NK-92 treated with Interleukin-12 subunit alpha and Interleukin-12 subunit beta, amount 100 ng/mL, for 24 hours (cell line): Measurements from ENCODE around the gene PDIA4.
"Not testable (repeated sequence)": the region's sequence is repeated elsewhere in the genome, so short reads cannot be mapped to it uniquely, and the experiment has no call there.

ENCODE experiments used
- DNase-seq: peaks from one replicate; lab custom pipeline; 2025; lab: John Stamatoyannopoulos, UW

PDIA4 gene

DNA sequence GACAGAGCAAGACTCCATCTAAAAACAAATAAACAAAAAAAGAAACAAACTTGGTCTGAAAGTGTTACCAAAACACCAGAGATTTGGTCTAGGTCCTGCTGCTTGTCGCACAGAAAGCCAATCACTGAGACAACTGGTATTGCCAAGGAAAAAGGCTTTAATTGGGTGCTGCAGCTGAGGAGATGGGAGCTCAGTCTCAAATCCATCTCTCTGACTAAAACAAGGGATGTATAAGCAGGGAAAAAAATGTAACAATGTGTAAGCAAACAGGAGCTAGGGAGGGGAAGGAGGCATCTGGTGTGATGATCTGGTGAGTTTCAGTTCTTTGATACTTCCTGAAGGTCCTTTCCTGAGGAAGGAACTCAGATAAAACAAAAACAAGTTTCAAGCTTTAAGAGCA, 8.4 kb upstream of the PDIA4 start:
- no peak for DNase-seq

DNA sequence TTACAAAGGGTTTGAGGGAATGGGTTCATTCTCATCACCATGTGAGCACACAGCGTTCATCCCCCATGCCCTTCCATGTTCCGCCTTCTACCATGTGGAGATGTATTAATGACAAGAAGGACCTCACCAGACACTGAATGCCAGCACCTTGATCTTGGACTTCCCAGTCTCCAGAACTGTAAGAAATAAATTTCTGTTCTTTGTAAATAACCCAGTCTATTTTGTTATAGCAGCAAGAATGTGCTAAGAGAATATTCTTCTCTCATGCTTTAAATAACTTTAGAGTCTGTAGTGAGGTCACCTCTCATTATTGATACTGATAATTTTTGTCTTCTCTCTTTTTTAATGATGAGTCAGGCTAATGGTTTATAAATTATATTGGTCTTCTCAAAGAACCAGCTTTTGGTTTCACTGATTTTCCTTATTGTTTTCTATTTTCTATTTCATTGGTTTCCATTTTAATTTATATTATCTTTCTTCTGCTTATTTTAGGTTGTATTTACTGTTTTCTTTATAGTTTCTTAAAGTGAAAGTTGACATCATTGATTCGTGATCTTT, 3.1 kb upstream of the PDIA4 start:
- DNase-seq = no peak

DNA sequence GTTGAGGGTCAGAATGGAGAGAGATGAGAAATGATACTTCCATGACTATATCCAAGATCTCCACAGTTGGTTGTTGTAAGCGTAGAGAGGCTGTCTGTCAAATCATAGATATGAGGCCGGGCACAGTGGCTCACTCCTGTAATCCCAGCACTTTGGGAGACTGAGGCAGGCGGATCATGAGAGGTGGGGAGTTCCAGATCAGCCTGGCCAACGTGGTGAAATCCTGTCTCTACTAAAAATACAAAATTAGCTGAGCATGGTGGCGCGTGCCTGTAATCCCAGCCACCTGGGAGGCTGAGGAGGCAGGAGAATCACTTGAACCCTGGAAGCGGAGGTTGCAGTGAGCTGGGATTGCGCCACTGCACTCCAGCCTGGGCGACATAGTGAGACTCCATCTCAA, 2.1 kb upstream of the PDIA4 start:
- DNase-seq = not testable (repeated sequence)

DNA sequence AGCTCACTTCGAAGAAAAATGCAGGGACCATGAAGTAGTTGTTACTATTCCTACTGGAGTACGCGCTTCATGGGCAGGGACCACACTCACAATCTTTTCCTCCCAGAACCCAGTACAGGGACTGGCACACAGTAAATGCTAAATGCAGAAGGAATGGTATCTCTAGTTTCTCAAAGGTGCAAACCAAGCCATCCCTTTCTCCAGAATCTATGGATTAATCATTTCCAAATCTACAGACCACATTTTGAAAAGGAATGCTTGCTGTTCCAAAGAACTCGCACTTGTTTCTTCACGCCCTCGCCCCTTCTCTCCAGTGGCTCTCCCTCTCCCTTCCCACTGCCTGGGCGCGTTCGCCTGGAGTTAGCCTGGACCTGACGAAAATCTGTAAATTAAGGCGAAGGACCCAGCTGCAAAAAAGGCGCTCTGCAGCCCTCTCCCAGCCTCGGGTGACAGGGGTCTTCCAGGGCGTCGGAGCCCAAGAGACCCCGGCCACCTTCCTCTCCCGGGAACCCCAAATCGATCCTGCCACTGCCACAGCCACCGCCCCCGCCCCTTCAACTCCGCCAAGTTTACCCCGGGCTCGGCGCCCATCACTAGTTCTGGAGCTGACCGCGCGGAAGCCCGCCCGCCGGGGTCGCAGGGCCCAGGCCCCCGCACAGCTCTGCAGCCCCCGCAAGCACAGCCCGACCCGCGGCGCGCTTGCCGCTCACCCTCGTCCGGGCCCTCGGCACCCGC, 527 bp downstream of the PDIA4 start:
- no peak for DNase-seq

DNA sequence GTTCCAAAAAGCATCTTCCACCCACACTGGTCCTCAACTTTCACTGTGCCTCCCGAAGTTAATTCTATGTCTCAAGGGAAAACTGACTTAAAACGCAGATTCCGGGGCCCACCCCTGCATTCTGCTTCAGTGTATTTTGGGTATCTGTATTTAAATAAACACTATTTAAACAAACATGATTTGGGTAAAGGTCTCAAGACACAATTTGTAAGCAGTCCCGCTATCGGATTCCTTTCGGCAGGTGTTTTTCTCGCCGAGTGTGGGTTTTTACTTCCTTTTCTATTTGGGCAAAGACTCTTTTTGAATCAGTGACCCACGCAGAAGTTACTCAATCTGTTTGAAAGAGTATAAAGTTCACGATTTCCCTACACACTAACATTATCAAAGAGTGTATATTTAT, 1.2 kb downstream of the PDIA4 start:
- no peak for DNase-seq

DNA sequence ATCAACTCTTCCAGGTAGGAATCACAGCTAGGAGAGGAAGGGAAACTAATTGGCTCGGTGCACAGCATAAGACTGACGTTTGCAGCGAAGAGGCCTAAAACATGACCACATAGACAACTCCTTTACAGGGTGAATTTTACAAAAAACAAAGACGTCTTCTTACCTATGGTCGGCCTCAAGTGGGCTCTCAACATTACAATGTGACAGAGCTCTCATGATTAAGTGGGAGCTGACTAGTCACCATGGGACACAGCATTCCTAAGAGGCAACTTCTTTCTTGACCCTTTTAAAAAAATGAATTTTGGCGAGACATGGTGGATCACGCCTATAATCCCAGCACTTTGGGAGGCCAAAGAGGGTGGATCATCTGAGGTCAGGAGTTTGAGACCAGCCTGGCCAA, 4.6 kb downstream of the PDIA4 start:
- no peak for DNase-seq

DNA sequence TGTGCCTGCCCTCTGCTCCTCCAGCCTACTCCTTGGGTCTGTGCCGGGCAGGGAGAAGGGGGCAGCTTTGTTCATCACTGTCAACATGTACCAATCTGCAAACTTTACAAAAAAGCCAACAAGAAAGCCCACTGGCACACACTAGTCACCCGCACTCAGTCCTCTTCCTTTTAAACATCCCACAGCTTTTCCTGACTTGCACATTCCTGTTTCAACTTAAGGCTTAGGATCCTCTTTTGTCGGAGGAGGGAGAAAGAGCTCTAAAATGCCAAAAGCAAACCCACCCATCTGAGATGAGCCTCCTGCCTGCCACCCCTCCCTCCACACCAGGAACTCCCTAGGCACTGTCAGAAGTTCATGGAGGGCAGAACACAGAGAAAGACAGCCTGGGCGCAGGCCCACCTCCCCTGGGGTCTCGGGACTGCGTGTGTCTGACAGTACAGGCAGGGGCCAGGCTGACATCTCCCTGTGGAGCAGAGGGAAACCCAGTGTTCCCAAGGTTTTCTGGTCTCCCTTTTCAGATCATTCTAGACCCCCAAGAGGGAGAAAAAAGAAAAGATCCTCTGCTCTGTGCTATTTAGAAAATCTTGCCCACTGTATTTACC, 5.4 kb downstream of the PDIA4 start:
- DNase-seq = no peak

DNA sequence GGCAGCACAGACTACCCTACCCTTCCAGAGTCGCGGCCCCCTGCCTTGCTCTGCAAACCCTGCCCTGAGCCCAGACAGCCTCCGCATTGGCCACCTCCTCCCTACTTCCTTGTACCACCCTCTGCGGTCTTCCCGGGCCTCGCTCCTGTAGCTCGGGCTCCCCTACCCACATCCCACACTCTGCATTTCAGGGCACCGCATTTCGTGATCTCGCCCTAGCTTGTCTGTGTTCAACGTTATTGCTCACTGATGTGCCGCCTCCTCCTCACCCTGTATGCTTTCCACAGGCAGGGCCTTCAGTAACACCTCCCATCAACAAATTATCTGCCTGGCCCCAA, 6.6 kb downstream of the PDIA4 start:
- no peak for DNase-seq

DNA sequence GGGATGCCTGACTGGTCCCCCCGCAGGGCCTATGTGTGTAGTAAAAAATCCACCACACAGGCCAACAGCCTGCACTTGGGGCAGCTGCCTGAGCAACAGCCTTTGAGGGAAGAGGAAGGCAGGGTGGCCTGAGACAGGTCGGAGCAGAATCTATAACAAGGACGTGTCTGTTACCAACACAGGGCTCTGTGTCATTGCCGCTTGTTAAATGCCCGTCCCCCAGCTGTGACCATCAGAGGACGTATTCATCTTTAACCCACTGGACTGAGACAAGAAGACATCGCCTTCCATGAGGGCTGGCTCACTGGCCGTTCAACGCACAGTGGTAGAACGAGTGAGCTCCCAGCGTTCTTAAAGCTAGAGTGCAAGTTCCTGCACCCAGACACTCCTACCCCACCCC, 7.8 kb downstream of the PDIA4 start:
- DNase-seq = no peak

DNA sequence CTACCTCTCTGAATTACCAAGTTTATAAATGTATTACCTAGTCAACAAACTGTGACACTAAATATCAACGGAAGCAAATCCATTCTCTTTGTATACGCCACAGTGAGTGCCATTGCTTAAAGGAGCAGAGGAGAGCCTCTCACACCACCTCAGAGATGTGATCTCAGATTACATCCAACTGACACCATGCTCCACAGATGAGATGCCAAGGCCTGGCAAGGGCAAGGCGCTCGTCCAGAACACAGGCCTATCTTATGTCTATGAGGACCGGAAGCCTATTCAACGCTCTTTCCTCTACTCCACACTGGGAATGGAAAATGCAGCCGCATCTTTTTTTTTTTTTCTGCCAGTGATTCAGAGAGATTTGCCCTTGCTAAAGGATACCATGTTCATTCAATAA, 11.4 kb downstream of the PDIA4 start:
- no peak for DNase-seq

DNA sequence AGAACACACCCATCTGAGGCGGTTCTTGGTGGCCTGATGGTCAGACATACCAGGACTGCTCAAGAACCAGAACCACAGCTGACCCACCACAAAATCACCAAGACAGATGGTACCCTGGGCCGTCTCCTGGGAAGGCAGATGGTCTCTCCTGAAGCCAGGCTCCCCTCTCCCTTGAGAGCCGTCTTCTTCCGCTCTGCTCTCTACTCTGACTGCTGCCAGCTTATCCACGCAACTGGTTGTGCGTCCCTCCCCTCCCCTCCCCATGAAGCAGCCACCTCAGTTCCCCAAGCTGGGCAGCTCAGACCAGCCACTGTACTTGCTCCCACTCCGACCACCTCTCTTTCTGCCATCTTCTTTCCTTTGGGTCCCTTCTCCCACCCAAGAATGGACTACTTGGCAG, 14.0 kb downstream of the PDIA4 start:
- DNase-seq = no peak

DNA sequence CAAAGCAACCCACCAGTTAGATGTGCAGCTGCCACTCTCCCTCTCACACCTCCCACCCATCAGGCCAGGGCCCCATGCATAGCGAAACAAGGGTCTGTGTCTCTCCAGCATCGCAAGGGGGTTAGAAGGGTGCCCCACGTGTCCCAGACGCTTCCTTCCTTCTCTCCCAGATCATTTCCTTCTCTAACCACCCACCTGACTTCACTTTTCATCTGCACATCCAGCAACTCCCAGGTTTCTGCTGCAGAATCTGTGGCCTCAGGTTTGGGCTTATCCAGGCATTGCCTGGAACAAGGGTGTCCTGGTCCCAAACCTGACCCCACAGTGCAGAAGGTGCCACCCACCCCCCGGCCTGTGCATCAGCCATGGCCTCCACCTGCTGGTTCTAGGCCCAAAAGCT, 14.4 kb downstream of the PDIA4 start:
- DNase-seq = no peak

DNA sequence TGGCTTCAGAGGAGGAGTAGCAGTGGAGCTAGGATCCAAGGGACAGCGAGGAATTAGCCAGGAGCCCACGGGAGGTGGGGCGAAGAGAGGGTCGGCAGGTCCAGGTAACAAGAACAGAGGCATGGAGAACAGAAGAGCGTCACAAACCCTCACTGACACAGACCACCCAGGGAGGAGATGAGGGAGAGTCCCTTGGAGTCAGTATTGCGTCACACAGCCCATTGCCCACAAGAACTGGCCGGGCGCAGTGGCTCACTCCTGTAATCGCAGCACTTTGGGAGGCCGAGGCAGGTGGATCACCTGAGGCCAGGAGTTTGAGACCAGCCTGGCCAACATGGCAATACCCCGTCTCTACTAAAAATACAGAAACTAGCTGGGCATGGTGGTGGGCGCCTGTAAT, 15.6 kb downstream of the PDIA4 start:
- not testable (repeated sequence) for DNase-seq

DNA sequence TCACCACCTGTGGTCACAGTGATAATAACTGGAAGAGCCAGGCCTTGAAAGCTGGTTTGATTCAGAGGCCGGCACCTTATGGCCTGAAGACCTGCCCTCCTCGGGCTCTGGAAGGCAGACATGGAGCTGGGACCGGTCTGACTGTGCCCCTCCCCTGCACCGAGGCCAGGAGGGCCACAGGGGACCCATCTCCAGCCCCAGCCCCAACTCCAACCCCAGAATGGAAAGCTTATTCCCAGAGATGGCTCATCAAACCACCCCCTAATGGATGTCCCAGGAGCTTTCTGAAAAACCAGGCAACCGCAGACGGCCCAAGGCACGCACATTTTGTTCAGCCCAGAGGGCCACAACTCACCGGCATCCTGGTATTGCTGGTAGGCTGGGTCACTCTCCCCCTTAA, 16.8 kb downstream of the PDIA4 start:
- DNase-seq = no peak

DNA sequence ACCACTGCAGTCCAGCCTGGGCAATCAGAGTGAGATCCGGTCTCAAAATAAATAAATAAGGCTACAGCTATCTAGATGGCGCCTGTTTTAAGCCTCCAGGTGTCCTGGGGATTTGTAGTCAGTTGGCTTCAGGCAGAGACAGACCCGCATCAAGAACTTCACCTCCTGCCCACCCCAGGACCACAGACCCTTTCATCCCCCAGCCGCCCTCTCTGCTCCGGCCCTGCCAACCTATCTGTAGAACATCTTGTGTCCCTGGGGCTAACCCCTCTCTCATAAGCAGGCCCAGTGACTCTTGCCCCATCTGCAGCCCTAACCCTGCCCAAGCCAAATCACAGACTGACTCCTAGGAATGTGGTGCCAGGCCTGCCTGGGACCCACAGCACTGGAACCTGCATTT, 17.9 kb downstream of the PDIA4 start:
- DNase-seq = no peak

DNA sequence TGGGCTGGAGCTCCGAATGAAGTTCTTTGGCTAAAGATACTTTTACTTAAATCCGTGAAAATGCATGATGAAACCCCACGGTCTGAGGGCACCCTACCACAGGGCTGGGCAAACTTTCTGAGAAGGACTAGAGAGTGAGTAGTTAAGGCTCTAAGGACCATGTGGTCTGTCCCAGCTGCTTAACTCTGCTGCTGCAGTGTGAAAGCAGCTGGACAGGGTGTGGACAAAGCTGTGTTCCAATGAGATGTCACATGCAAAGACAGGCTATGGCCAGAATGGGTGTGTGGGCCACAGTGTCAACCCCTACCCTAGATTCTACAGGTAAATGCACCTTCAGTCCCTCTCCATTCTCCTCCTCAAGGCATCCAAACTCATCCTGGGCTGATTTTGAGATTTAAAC, 18.8 kb downstream of the PDIA4 start:
- no peak for DNase-seq

DNA sequence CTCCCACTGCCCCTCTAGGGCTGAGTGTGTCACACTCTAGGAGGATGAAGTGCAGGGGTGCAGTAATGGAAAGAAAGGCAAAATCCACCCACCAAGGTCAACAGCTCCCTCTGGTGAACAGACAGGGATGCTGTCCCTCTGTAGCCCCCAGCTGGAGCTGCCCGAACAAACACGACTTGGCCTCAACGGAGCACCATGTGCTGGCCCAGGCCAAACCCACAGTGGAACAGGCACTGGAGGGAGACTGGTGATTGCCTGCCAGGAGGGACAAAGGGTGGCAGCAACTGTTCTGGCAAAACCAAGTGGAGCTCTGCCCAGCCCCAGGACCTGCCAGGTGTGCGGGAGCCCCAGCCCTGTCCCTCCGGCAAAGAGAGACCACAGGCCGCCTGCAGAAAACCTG, 20.7 kb downstream of the PDIA4 start:
- DNase-seq = no peak

DNA sequence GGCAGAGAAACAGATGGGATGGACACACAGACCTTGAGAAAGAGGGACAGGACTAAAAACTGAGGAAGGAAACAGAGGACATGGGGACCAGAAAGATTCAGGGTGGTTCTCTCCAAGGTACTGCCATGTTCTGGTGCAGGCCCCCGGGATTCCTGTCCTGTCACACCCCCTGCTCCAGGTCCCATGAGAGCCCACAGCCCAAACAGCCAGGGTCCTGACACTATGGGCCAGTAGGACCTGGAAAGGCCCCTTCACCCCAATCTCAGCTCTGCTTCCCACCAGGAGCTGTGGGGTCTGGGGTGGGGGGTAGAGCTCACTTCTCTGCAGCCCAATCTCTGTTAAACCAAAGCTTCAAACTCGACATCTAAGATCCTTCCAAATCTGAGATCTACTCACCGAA, 21.2 kb downstream of the PDIA4 start:
- no peak for DNase-seq

DNA sequence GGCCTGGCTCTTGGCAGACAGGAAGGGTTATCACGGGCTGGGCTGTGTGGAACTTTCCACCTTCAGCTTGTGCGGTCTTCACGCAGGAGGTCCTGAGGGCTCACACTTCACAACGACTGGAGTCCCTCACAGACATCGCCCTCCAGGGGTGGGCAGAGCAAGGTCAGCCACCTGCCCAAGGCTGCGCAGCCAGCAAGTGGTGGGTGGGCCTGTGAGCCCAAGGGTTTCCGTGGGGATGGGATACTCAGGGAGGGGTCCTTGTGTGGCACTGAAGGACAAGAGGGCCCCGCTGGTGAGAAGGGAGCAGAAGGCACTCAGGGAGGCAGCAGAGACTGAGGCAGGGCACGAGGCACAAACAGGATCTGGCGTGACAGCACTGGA, 22.0 kb downstream of the PDIA4 start:
- DNase-seq = no peak

DNA sequence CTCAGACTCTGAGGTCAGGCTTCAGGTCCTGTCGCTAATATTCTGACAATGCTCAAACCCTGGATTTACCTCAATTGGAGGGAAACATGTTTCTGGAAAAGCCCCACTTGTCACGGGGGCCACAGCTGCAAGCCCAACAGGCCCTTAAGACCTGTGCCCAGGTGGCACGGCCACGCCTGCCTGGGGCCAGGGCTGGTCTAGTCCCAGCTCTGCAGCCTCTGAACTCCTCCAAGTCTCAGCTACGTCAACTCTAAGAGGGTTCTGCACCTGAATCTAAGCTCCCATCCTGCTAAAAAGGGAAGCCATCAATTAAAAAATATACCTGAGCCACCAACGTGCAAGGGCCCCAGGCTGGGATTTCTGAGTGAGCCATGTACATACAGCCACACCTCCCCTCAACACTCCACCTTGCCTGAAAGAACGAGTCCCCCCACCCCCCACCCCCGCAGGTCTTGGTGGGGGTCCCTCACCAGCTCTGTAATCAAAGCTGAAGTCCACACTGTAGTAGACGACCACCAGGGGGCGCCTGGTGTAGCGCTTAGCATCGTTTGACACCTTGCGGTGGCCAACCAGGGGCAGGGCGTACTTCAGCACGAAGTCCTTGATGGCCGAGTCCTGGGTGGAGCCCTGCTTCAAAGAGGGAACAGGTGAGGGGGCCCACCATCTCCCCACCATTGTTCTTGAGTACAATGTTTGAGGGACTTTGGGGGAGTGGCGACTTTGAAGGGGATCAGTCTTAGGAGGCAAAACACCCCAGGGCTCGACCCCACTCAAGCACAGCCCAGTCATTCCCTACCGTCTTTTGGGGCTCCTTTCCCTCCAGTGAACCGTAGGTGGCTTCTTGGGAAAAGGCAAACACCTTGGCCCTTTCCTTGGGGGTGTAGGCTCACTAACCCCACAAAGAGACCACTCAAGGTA, 22.6 kb downstream of the PDIA4 start:
- peak; percentile 43 for DNase-seq

DNA sequence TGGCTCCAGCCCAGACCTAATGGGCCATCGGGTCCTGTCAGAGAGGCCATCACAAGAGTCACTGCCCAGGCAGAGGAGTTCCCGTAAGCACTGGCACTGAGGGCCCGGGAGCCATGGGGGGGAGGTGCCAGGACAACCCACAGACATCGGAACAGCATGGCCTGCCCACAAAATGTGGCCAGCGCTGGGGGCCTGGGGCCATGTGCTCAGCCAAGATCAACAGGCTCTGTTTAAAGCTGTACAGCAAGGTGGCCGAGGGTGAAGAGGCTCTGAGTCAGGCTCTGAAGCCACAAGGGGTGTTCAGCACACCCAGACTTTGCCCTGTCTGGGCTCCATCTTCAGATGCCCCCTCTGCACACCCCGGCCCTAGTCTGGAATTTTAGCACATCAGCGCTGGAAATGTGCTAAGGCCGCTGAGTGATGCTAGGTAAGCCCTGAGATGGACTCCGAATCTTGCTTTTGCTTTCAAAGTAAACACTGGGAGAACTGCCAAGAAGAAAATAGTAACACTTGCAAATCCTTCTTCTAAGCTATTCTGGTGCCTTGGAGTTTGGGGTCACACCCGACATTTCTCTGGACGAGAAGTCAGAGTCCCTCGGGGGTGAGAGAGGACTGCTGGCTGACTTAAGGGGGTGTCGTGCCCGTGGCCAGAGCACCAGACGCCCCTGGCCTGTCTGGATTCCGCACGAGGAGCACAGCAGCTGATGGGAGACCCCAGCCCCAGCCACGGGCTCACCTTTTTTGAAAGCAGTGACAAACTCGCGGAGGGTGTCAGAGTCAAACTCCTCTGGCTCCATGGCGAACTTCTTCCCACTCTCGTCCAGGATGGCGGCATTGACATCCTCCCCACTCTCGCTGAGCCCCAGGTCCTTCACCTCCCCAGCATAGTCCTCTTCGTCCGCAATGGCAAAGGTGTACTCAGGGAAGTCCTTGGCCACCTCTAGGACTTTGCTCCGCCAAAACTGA, 23.6 kb downstream of the PDIA4 start:
- no peak for DNase-seq
